Stimulated activated CD4-positive, alpha-beta T cell treated with anti-CD3 and anti-CD28 coated beads, Interleukin-4, amount 100 ng/mL, for 4 hours (primary cell): ENCODE results near the gene PLEKHG4B.
"Not testable (repeated sequence)": the region's sequence is repeated elsewhere in the genome, so short reads cannot be mapped to it uniquely, and the experiment has no call there.

Experiments used
- DNase-seq, 2 experiments: peaks; one replicate each; pipeline ENCODE4 v3.0.0-alpha.2; 2020

Gene PLEKHG4B

GRCh38 chr5:206927-207536 is 115.1 kb downstream of the PLEKHG4B start:
- DNase-seq: no peak

DNA sequence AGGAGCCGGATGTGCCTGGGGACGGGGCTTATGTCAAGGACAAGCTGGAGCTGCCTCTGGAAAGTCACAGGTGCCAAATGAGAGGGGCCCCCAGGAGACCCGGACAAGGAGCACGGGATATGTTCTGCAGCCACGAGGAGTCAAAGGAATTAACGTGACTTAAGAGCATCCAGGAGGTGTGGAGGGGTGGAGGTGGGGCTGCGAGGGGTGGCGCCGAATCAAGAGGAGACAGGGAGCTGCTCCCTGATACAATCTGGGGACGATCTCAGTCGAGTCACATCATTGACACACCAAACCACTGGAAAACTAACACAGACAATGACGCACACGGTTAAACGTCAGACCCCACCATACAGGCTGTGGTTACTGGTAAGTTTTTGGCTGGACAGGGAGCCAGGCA is 115.6 kb downstream of the PLEKHG4B start:
- DNase-seq: no peak

GRCh38 chr5:208449-209114 is 116.6 kb downstream of the PLEKHG4B start:
- no peak for DNase-seq

- DNase-seq: no peak
These were observed 121.9 kb downstream of the PLEKHG4B start for GRCh38 chr5:213803-214395.

- DNase-seq: not testable (repeated sequence)
These were observed 123.3 kb downstream of the PLEKHG4B start for GRCh38 chr5:215256-215655.

- DNase-seq: not testable (repeated sequence)
These were observed 124.1 kb downstream of the PLEKHG4B start for GRCh38 chr5:216076-216475.

DNA sequence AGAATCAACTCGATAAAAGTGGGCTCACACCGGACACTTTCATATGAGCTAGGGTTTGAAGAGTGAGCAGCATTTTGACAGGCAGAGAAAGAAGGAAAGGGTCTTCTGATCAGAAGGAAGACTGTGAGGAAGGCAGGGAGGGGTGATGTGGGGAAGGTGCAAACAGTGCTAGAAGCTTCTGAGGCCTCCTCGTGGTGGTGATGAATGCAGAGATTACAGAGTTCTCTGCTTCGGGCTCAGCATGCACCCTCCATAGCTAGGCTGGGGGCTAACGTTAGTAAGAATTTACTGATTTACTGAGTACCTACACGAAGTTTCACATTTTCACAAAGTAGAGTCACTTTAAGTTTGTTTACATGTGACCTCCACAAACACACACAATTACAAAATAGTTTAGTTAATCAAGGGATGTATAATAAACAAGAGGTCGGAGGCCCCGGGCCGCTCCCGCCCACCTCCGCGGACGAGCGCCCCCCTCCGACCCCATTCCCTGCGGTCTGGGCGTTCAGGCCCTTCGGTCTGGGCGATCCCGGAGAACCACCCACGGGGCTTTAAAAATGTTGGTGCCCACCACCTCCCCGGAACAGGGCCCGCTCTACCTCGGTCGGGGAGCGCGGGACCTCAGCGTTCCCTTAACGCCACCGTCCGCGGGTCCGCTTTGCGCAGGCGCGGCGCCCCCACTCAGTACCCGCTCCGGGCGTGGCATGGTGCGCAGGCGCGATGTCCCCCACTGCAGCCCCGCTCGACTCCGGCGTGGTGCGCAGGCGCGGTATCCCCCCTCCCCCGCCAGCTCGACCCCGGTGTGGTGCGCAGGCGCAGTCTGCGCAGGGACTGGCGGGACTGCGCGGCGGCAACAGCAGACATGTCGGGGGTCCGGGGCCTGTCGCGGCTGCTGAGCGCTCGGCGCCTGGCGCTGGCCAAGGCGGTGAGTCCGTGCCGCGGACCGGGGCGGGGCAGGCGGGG is 125.8 kb downstream of the PLEKHG4B start, which contains the start of the genes CCDC127 and SDHA:
Gene CCDC127, minus strand, starts transcription at position 660 of the 963 bp plus-strand sequence. CDS start 1,304 bp downstream, outside the sequence.
Gene SDHA, plus strand, starts transcription at position 827 of the 963 bp plus-strand sequence. Its CDS starts 36 bp downstream, at position 863.
- DNase-seq: peak; percentile 97 to 99

GRCh38 chr5:218457-219291 is 126.7 kb downstream of the PLEKHG4B start:
- peak in 1 of 2 experiments; percentile 5 for DNase-seq

GRCh38 chr5:219460-219863 is 127.5 kb downstream of the PLEKHG4B start:
- peak in 1 of 2 experiments; percentile 16 for DNase-seq

- no peak for DNase-seq
These were observed 128.0 kb downstream of the PLEKHG4B start for GRCh38 chr5:219991-220390.

DNA sequence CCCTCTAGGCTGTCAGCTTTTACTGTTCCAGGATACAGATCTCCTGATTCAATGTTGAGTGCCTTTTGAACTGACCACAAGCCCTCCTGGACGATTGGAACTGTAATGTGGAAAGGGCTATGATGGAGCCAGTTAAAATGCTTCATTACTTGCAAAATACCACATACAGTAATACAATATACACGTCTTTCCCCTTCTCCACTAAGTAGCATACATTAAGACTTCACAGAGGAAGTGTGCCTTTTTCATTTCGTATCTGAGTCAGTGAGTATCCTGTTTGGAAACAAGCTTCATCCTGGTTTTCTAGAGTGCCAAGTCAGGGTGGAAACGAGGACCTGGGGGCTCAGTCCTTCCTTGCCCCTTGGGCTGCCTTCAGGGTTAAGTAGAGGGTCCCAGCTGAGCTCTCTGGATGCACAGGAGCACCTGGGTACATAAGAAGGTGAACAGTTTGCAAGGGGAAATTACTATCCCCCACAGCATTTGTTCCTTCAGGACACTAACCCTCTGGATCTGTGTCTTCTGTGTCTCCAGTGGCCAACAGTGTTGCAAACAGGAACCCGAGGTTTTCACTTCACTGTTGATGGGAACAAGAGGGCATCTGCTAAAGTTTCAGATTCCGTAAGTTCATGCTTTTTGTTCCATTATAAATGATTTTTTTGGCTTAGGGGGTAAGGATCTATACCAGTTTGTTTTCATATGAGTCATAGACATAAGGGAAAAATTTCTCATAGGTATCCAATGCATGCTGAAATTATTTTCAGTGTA is 131.2 kb downstream of the PLEKHG4B start:
- not testable (repeated sequence) for DNase-seq

GRCh38 chr5:223791-224190 is 131.8 kb downstream of the PLEKHG4B start:
- DNase-seq: no peak

DNA sequence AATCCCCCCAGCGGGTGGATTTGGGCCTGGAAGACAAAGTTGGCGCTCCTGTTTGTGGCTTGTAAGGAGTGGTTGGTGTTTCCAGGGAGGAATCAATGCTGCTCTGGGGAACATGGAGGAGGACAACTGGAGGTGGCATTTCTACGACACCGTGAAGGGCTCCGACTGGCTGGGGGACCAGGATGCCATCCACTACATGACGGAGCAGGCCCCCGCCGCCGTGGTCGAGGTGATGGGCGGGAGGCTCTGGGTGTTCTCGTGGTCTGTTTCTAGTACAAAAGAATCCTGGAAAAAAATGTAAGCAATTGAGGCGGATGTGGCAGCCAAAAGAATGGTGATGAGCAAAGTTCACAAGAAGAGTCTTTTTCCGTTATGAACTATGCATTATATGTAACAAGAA is 133.4 kb downstream of the PLEKHG4B start:
- no peak for DNase-seq

- DNase-seq: not testable (repeated sequence)
These were observed 135.4 kb downstream of the PLEKHG4B start for GRCh38 chr5:227375-227774.

DNA sequence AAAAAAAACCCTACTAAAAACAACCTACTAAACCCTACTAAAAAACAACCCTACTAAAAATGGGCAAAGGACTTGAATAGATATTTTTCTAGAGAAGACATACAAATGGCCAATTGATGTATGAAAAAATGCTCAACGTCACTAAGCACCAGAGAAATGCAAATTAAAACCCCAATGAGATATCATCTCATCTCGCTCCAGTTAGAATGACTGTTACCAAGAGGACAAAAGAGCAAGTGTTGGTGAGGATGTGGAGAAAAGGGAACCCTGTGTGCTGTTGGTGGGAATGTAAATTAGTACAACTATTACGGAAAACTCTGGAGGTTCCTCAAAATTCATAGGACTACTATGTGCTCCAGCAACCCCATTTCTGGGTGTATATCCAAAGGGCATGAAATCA is 136.9 kb downstream of the PLEKHG4B start:
- no peak for DNase-seq

GRCh38 chr5:230711-231110 is 138.7 kb downstream of the PLEKHG4B start:
- no peak for DNase-seq

DNA sequence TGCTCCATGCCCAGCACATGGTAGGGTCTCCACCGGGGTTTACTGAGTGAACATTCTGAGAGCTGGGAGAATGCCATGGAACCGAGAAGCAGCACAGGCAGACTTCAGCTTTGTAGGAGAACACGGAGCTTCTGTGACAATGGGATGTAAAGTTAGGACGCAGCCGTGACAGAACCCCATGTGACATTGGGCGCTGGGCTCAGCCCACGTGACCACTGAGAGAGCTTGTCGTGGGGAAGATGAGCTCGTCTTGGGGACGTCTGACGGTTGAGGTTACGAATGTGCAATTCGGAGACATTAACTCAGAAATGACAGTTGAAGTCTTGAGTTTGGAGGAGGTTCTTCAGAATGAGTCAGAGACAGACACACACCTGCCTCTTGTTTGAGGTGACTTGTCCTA is 139.7 kb downstream of the PLEKHG4B start:
- DNase-seq: no peak

GRCh38 chr5:233426-233825 is 141.5 kb downstream of the PLEKHG4B start:
- DNase-seq: not testable (repeated sequence)

GRCh38 chr5:234450-234849 is 142.5 kb downstream of the PLEKHG4B start:
- DNase-seq: no peak

DNA sequence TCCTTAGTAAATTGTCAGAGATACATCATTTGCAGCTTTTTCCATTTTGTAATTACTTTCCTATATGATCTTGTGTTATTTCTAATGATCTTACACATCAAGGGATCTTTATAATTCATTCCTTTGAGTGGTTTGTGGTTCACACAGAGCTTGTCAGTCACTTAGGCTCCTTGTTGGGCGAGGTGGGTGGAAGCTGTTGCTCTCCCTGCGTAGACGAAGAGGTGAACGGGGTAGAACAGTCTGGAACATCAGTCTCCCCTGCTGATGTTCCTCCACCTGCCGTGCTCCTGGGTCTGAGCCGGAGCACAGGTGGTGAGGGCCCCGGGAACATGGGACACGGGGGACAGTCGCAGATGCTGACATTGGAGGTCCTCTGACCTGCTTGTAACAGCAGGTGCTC is 143.6 kb downstream of the PLEKHG4B start:
- not testable (repeated sequence) for DNase-seq

- DNase-seq: not testable (repeated sequence)
These were observed 146.0 kb downstream of the PLEKHG4B start for GRCh38 chr5:237931-238330.
